Activated T-helper 1 cell treated with anti-CD3 and anti-CD28 coated beads, Interleukin-12 subunit alpha, Interleukin-12 subunit beta, Interleukin-2, Interleukin-4 antibody, amounts not matched to agents 30 ng/mL and 10 ng/mL and 1 ng/mL, durations not matched to agents 14 hours and 24 hours and 36 hours (primary cell): ENCODE data around the gene TRPM2. TPM values are rescaled to one million over a fixed set of nuclear protein-coding genes. Genes with fewer than 3 reads are reported as not detected.
A peak's percentile ranks its signal among the peaks of the same experiment; 100 is the strongest.

Source experiments
- DNase-seq: peaks from one replicate; pipeline ENCODE4 v3.0.0; 2021; ENCODE audit warnings: low spot score
- H3K27ac Mint-ChIP-seq: one replicate; pipeline ENCODE4 v1.8.0; 2021; ENCODE audit warnings: mild to moderate bottlenecking, mixed read lengths
- H3K27me3 Mint-ChIP-seq: one replicate; pipeline ENCODE4 v1.8.0; 2022; ENCODE audit warnings: mild to moderate bottlenecking, moderate library complexity, mixed read lengths; ENCODE audit not compliant: insufficient read depth
- H3K36me3 Mint-ChIP-seq: one replicate; pipeline ENCODE4 v1.8.0; 2021; ENCODE audit warnings: low read depth, mixed read lengths
- H3K4me1 Mint-ChIP-seq: one replicate; pipeline ENCODE4 v1.8.0; 2021; ENCODE audit warnings: low read depth, mixed read lengths
- H3K4me3 Mint-ChIP-seq: one replicate; pipeline ENCODE4 v1.8.0; 2021; ENCODE audit warnings: mild to moderate bottlenecking, moderate library complexity, mixed read lengths
- H3K9me3 Mint-ChIP-seq: one replicate; pipeline ENCODE4 v1.8.0; 2021; ENCODE audit warnings: mixed read lengths
- intact Hi-C: fragments of 100-400 bp; cut with micrococcal nuclease; formaldehyde crosslinking; loops from one replicate; pipeline ENCODE4 v1.15.1; 2024
- total RNA-seq: library from RNA; stranded (reverse); gene quantifications from 2 replicates; pipeline ENCODE4 v1.2.3, GENCODE V29; 2022

TRPM2 gene
- total RNA-seq, 1 donor from 2014 or later = 15.2 TPM

DNA sequence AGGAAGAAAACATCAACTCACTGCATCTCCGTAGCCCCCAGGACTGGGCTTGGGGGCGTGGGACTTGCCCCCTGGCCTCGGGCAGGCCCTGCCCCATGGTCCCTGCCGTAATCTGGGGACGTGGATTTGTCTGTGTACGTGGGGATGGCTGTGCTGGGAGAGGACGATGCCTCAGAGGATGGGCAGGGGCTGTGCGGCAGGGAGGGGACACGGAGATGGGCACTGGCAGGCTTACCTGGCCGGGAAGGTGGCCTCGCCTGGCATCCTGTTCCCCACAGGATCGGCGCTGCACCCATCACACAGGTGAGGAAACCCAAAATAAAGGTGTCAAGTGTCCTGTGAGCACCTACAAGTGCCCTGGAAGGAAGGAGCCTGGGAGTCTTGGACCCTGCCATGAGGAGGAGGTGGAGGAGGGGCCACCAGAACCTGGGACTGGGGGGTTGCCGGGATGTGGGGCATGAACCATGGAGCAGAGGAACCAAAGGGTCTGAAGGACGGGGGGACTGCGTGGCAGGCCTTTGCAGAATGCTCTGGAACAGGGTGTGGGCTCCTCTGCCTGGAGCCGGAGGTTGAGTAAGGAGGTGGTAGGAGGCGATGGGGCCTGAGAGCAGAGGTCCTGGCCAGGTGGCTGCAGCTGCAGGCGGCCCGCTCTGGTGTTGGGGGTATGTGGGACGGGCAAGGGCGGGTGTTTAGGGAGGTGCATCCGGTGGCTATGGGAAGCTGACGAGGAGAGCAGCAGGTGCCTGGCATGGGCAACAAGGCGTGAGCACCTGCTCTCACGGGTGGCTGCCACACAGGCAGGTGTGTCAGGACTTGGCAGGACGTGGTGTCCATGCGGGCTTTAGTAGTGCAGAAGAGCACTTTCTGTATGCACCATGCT, 74.1 kb downstream of the TRPM2 start:
- intact Hi-C loops = loop anchor here (1.0 to 5.0 kb wide), 3 partner anchors 28 to 390 kb away; partner anchors contain the start of genes KRTAP12-3, LRRC3 and SUMO3

DNA sequence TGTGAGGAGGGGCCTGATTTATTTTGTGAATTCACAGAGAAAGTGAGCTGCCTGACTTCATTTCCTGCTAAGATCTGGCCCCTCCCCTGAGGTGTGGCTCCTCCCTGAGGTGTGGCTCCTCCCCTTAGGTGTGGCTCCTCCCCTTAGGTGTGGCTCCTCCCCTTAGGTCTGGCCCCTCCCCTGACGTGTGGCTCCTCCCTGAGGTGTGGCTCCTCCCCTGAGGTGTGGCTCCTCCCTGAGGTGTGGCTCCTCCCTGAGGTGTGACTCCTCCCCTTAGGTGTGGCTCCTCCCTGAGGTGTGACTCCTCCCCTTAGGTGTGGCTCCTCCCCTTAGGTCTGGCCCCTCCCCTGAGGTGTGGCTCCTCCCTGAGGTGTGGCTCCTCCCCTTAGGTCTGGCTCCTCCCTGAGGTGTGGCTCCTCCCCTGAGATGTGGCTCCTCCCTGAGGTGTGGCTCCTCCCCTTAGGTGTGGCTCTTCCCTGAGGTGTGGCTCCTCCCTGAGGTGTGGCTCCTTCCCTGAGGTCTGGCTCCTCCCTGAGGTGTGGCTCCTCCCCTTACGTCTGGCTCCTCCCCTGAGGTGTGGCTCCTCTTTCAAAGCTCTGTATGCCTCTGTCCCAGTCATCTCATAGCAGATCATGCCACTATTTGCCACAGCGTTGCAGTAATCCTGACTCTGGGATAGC, 75.0 kb downstream of the TRPM2 start:
- intact Hi-C loops = loop anchor here (1.0 to 5.0 kb wide), 3 partner anchors 27 to 389 kb away; partner anchors contain the start of genes KRTAP12-3, LRRC3 and SUMO3
- Mint-ChIP-seq H3K27me3 (no peaks in the 10 kb centered on the region), H3K4me1 (no peaks in the 10 kb centered on the region), H3K4me3 (no peak overlapping the region), H3K9me3 (peaks cover 13% of the 10 kb centered on the region), H3K27ac (no peak overlapping the region), H3K36me3 (peaks cover 6% of the 10 kb centered on the region)
- DNase-seq = peak; percentile 49

More for the DNA sequence above, 74.1 kb downstream of the TRPM2 start:
- peaks cover 6% of the 10 kb centered on the region for H3K36me3 Mint-ChIP-seq
- H3K9me3 Mint-ChIP-seq = peaks cover 13% of the 10 kb centered on the region
- no peaks in the 10 kb centered on the region for H3K27me3 Mint-ChIP-seq
- H3K4me1 Mint-ChIP-seq = no peaks in the 10 kb centered on the region
- DNase-seq = no peak
- H3K27ac Mint-ChIP-seq = no peak overlapping the region
- no peak overlapping the region for H3K4me3 Mint-ChIP-seq

DNA sequence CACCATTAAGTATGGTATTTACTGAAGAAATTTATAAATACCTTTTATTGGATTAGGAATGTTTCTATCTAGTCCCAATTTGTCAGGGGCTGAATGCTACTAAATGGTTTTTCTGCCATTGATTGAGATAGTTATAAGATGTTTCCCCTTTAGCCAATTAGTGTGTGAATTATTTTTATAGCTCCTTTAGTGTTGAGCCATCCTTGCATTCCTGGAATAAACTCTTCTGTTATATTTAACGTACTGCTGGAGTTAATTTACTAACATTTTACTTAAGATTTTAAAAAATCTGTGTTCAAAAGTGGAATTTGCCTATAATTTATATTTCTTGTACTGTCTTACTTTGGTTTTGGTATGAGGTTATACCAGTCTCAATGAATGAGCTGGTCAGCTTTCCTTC, 76.5 kb downstream of the TRPM2 start:
- H3K9me3 Mint-ChIP-seq = peaks cover 13% of the 10 kb centered on the region
- no peaks in the 10 kb centered on the region for H3K27me3 Mint-ChIP-seq
- no peaks in the 10 kb centered on the region for H3K4me1 Mint-ChIP-seq
- no peak overlapping the region for H3K4me3 Mint-ChIP-seq
- no peak overlapping the region for H3K27ac Mint-ChIP-seq
- no peak for DNase-seq
- H3K36me3 Mint-ChIP-seq = peaks cover 6% of the 10 kb centered on the region
- intact Hi-C loops = loop anchor here (5.0 kb wide), 2 partner anchors 227 to 387 kb away; partner anchors contain the start of genes KRTAP12-3 and SUMO3

DNA sequence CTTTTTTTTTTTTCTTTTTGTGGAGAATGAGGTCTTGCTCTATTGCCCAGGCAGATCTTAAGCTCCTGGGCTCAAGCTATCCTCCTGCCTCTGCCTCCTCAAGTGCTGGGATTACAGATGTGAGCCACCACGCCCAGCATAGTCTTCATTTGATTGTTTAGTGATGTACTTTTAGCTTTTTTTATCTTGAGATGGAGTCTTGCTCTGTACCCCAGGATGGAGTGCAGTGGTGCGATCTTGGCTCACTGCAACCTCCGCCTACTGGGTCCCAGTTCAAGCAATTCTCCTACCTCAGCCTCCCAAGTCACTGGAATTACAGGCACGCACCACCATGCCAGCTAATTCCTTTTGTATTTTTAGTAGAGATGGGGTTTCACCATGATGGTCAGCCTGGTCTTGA, 77.9 kb downstream of the TRPM2 start:
- Mint-ChIP-seq H3K4me1 (no peaks in the 10 kb centered on the region), H3K9me3 (peaks cover 13% of the 10 kb centered on the region), H3K27ac (no peak overlapping the region), H3K36me3 (peaks cover 10% of the 10 kb centered on the region), H3K4me3 (no peak overlapping the region), H3K27me3 (no peaks in the 10 kb centered on the region)
- intact Hi-C loops = no loop called here
- DNase-seq = no peak

DNA sequence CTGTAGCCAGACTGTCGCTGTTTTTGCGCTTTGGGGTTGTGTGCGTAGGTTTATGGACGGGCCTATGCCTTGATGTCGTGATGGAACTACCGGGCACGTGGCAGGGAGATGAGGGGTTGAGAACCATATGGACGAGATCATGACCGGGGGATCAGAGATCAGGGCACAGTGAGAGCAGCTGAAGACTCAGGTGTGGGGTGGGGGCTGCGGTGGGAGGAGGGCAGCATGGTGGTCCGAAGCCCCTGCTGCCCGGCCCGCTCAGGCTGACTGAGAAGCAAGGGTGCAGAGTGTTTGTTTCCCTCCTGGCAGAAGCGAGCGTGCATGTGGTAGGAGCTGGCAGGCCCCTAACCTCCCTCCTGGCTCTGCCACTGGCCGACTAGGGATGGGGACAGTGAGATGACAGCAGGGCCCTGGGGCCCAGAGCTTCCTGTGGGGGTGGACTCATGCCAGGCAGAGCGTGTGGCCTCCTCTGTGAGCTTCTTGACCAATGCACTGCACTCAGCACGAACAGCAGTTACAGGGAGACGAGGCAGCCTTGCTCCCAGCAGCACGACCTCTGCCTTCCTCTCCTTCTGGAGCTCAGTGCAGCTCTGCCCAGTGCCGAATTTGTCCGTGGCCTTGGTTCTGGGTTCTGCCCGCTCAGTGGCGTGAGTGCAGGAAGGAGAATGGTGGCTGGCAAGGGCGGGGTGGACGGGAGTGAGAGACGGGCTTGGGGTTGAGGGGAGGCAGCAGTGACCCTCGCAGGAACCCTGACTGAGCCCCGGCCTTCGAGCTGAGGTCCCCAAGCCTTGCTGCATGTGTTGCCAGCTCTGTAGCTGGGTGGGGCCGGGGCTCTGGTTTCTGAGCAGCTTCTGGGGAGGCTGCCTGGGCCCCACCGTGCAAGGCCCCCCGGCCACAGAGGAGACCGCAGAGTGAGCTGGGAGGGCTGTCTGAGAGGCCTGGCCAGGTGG, 79.7 kb downstream of the TRPM2 start:
- Mint-ChIP-seq H3K4me3 (no peak overlapping the region), H3K36me3 (peaks cover 10% of the 10 kb centered on the region), H3K9me3 (peaks cover 13% of the 10 kb centered on the region), H3K27me3 (no peaks in the 10 kb centered on the region), H3K4me1 (no peaks in the 10 kb centered on the region), H3K27ac (no peak overlapping the region)
- intact Hi-C loops = no loop called here
- DNase-seq = no peak

DNA sequence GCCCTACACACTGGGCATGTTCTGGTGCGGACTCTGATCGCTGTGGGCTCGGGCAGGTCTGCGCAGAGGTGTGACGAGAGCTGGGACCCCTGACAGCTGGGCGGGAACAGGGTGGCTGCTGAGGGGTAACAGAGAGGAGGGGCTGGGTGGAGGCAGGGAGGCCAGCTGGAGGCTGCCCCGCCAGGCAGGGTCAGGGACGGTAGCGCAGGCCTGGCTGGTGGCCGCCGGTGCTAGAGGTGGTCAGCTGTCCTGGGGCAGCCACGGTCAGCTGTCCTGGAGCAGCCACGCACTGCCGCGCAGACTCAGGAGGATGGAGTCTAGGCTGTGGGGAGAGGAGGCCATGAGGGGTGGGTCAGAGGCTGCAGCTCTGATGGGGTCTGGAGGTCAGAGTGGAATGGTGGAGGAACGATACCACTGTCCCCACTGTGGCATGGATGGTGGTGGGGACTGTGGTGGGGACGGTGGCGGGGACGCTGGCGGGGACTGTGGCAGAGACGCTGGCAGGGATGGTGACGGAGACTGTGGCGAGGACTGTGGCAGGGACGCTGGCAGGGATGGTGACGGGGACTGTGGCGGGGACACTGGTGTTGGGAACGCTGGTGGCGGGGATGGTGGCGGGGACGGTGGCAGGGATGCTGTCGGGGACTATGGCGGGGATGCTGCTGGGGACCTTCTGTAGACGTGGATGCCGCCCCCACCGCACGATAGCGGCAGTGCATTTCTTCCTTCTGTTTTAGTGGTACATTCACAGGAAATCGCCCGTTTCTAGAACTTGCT, 80.6 kb downstream of the TRPM2 start:
- Mint-ChIP-seq H3K27ac (no peak overlapping the region), H3K4me1 (no peaks in the 10 kb centered on the region), H3K36me3 (peaks cover 10% of the 10 kb centered on the region), H3K4me3 (no peak overlapping the region), H3K27me3 (no peaks in the 10 kb centered on the region), H3K9me3 (peaks cover 13% of the 10 kb centered on the region)
- no peak for DNase-seq
- intact Hi-C loops = no loop called here

DNA sequence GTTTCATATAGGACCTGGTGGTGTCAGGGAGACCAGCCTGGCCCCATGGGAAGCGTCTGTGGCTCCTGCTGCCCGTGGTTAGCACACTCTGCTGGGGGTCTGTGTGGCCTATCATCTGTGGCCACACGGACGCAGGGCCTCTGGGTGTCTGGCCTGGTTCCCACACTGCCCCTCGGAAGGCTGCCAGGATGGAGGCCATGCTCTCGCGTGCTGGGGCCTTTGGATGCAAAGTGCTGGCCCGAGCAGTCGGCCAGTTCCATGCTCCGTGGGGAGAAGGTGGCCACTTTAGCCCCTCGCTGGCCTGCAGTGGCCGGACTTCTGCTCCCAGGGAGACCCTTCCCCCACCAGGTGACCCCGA, 81.1 kb downstream of the TRPM2 start:
- intact Hi-C loops = no loop called here
- no peaks in the 10 kb centered on the region for H3K27me3 Mint-ChIP-seq
- H3K27ac Mint-ChIP-seq = no peak overlapping the region
- H3K9me3 Mint-ChIP-seq = peaks cover 13% of the 10 kb centered on the region
- H3K4me3 Mint-ChIP-seq = no peak overlapping the region
- no peaks in the 10 kb centered on the region for H3K4me1 Mint-ChIP-seq
- H3K36me3 Mint-ChIP-seq = peaks cover 10% of the 10 kb centered on the region
- no peak for DNase-seq

DNA sequence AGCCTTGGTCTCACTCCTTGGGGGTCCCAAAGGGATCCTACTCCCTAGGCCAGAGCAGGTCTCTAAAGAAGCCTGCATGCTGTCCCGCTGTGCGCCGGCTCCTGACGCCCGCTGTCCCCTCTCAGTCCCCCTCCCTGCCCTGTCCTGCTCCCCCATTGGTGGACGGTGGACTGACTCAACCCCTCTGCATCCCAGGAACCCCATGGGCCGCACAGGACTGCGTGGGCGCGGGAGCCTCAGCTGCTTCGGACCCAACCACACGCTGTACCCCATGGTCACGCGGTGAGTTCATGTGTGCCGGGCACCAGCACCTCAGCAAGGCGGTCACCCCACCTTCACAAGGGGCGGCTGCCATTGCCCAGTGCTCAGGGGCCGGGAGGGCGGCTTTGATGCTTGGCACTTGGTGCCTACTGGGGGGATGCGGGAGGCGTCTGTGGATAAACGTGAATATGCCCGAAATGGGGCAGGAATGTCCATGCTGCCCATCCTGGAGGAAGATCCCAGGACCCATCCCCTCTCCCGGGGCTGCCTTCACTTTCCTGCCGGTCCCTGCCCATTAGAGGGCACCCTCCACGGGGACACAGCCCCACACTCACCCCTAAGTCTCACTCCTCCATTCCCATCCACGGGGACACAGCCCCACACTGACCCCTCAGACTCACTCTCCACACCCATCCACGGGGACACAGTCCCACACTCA, 81.7 kb downstream of the TRPM2 start:
- peaks cover 7% of the 10 kb centered on the region for H3K36me3 Mint-ChIP-seq
- peaks cover 7% of the 10 kb centered on the region for H3K9me3 Mint-ChIP-seq
- H3K27me3 Mint-ChIP-seq = no peaks in the 10 kb centered on the region
- no peak overlapping the region for H3K4me3 Mint-ChIP-seq
- DNase-seq = no peak
- intact Hi-C loops = no loop called here
- no peaks in the 10 kb centered on the region for H3K4me1 Mint-ChIP-seq
- no peak overlapping the region for H3K27ac Mint-ChIP-seq

DNA sequence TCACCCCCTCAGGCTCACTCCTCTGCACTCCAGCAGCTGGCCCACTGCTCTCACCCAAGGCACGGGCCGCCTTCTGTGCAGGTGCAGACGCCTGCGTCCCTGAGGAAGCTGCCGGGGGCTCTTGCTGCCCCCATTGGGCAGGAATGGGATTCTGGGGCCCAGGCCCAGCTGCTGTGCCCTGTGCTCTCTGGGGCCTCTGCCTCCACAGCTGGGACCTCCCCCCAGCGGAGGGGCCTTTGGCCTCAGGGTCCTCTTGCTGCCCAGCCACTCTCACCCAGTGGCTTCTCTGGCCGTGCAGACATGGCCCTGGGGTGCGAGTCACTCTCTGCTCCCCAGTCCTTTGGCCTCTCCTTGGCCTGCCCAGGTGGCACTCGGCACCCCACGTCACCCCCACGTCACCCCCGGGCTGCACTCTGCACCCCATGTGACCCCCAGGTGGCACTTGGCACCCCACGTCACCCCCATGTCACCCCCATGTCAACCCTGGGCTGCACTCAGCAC, 82.7 kb downstream of the TRPM2 start:
- no peak overlapping the region for H3K4me3 Mint-ChIP-seq
- no peaks in the 10 kb centered on the region for H3K4me1 Mint-ChIP-seq
- no peak for DNase-seq
- intact Hi-C loops = no loop called here
- H3K27ac Mint-ChIP-seq = no peak overlapping the region
- no peaks in the 10 kb centered on the region for H3K27me3 Mint-ChIP-seq
- peaks cover under 1% of the 10 kb centered on the region for H3K9me3 Mint-ChIP-seq
- H3K36me3 Mint-ChIP-seq = peaks cover 8% of the 10 kb centered on the region

DNA sequence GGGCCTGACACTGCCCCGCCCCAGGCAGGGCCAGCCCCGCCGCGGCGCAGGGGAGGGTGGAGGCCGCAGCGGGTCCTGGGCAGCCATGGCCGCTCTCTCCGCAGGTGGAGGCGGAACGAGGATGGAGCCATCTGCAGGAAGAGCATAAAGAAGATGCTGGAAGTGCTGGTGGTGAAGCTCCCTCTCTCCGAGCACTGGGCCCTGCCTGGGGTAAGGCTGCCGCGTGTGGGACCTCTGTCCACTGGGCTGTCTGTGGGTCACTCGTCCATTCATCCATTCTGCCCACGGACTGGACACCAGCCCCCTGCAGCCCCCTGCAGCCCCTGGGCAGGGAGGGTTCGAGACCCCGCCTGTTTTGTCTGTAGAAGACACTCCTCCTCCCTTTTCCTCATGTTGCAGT, 83.5 kb downstream of the TRPM2 start:
- Mint-ChIP-seq H3K9me3 (no peaks in the 10 kb centered on the region), H3K4me3 (no peak overlapping the region), H3K27me3 (no peaks in the 10 kb centered on the region), H3K27ac (no peak overlapping the region), H3K4me1 (no peaks in the 10 kb centered on the region), H3K36me3 (peaks cover 8% of the 10 kb centered on the region)
- intact Hi-C loops = no loop called here
- no peak for DNase-seq

DNA sequence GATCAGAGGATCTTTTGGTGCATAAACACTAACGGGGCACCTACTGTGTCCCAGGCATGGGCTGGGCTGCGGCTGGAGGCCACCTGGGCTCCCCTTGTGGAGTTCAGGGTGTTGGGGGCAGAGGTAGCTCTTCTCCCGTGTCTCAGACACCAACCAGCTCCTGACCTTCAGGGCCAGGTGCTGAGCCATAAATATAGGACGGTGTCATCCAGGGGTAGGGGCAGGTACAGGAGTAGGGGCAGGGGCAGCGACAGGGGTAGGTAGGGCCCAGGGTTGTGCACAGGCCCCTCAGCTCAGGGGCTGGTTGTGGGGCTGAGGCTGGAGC, 83.9 kb downstream of the TRPM2 start:
- Mint-ChIP-seq H3K36me3 (peaks cover 6% of the 10 kb centered on the region), H3K27ac (no peak overlapping the region), H3K9me3 (no peaks in the 10 kb centered on the region), H3K4me3 (no peak overlapping the region), H3K4me1 (no peaks in the 10 kb centered on the region), H3K27me3 (no peaks in the 10 kb centered on the region)
- no peak for DNase-seq
- intact Hi-C loops = no loop called here
